Colon (tissue), 2 donors: Measurements from ENCODE around the gene LGALS7.
A peak's percentile ranks its signal among the peaks of the same experiment; 100 is the strongest.
"Not testable (repeated sequence)": the region's sequence is repeated elsewhere in the genome, so short reads cannot be mapped to it uniquely, and the experiment has no call there.

Experiments used
- FAIRE-seq: peaks from 2 replicates; lab custom pipeline; 2012; peaks lifted over from hg19 to GRCh38; lab: Jason Lieb, UNC
- donor health status: control.
- donor health status: control.

The LGALS7 gene

GRCh38 chr19:38773469-38774177 is at the start of gene LGALS7:
TSS of gene LGALS7 (minus strand) at chr19:38773517. CDS start at chr19:38773492, 25 bp downstream.
- FAIRE-seq, result no peak

GRCh38 chr19:38821230-38821825 is 48.0 kb upstream of the LGALS7 start:
- not testable (repeated sequence) for FAIRE-seq

GRCh38 chr19:38819231-38819920 is 46.1 kb upstream of the LGALS7 start:
- no peak for FAIRE-seq

GRCh38 chr19:38817081-38817480 is 43.8 kb upstream of the LGALS7 start:
- FAIRE-seq, result no peak

- FAIRE-seq, result no peak
Measured at GRCh38 chr19:38816131-38816750, 42.9 kb upstream of the LGALS7 start.

GRCh38 chr19:38815059-38816001 is 42.0 kb upstream of the LGALS7 start:
- FAIRE-seq, result no peak

GRCh38 chr19:38813932-38814331 is 40.6 kb upstream of the LGALS7 start:
- FAIRE-seq, result not testable (repeated sequence)

- FAIRE-seq, result no peak
Measured at GRCh38 chr19:38813323-38813722, 40.0 kb upstream of the LGALS7 start.

- peak; percentile 58 for FAIRE-seq
Measured at GRCh38 chr19:38812841-38813320, 39.6 kb upstream of the LGALS7 start, which contains the start of gene LGALS4. TSS of gene LGALS4 (minus strand) at chr19:38812945. CDS start at chr19:38812886, 59 bp downstream.

GRCh38 chr19:38812009-38812840 is 38.9 kb upstream of the LGALS7 start:
- no peak for FAIRE-seq

GRCh38 chr19:38809592-38810252 is 36.4 kb upstream of the LGALS7 start:
- FAIRE-seq, result no peak

GRCh38 chr19:38808741-38809140 is 35.4 kb upstream of the LGALS7 start:
- no peak for FAIRE-seq

GRCh38 chr19:38807374-38808098 is 34.2 kb upstream of the LGALS7 start:
- FAIRE-seq, result not testable (repeated sequence)

GRCh38 chr19:38806371-38806770 is 33.1 kb upstream of the LGALS7 start:
- FAIRE-seq, result no peak

GRCh38 chr19:38805180-38805579 is 31.9 kb upstream of the LGALS7 start:
- FAIRE-seq, result no peak

- no peak for FAIRE-seq
Measured at GRCh38 chr19:38803543-38803942, 30.2 kb upstream of the LGALS7 start.

- FAIRE-seq, result no peak
Measured at GRCh38 chr19:38801359-38802095, 28.2 kb upstream of the LGALS7 start.

- FAIRE-seq, result no peak
Measured at GRCh38 chr19:38800577-38801347, 27.4 kb upstream of the LGALS7 start.
